Activated CD4-positive, alpha-beta T cell treated with anti-CD3 and anti-CD28 coated beads, Interleukin-2, amount 10 ng/mL, durations not matched to agents 7 days and 5 days (primary cell): Measurements from ENCODE around the gene EHD4. TPM values are rescaled to one million over a fixed set of nuclear protein-coding genes. Genes with fewer than 3 reads are reported as not detected.

Experiments used
- CTCF ChIA-PET: fragments of 350-600 bp; sonication (Branson Sonifier 250); formaldehyde crosslinking; loops from one replicate; lab custom pipeline; 2021; ENCODE audit warnings: antibody characterized with exemption; lab: Charles Lee
- POLR2A ChIA-PET: fragments of 350-600 bp; sonication (Branson Sonifier 250); formaldehyde crosslinking; loops from one replicate; lab custom pipeline; 2021; ENCODE audit warnings: antibody characterized with exemption; lab: Charles Lee
- DNase-seq: peaks from one replicate; pipeline ENCODE4 v3.0.0-alpha.2; 2020
- H3K27ac Mint-ChIP-seq: one replicate; pipeline ENCODE4 v1.8.0; 2021; ENCODE audit warnings: mild to moderate bottlenecking, moderate library complexity, mixed read lengths
- H3K27me3 Mint-ChIP-seq: one replicate; pipeline ENCODE4 v1.8.0; 2021; ENCODE audit warnings: mixed read lengths
- H3K36me3 Mint-ChIP-seq: one replicate; pipeline ENCODE4 v1.8.0; 2021; ENCODE audit warnings: low read depth, mixed read lengths
- H3K4me1 Mint-ChIP-seq: one replicate; pipeline ENCODE4 v1.8.0; 2021; ENCODE audit warnings: mixed read lengths
- H3K4me3 Mint-ChIP-seq: one replicate; pipeline ENCODE4 v1.8.0; 2021; ENCODE audit warnings: mild to moderate bottlenecking, moderate library complexity, mixed read lengths
- H3K9me3 Mint-ChIP-seq: one replicate; pipeline ENCODE4 v1.8.0; 2021; ENCODE audit warnings: mixed read lengths
- total RNA-seq, 2 experiments: library from RNA; stranded (reverse); gene quantifications; one replicate each; pipeline ENCODE4 v1.2.3, GENCODE V29; 2021

EHD4 gene
- total RNA-seq, 2 experiments from 2014 or later, result 14.5 TPM

DNA sequence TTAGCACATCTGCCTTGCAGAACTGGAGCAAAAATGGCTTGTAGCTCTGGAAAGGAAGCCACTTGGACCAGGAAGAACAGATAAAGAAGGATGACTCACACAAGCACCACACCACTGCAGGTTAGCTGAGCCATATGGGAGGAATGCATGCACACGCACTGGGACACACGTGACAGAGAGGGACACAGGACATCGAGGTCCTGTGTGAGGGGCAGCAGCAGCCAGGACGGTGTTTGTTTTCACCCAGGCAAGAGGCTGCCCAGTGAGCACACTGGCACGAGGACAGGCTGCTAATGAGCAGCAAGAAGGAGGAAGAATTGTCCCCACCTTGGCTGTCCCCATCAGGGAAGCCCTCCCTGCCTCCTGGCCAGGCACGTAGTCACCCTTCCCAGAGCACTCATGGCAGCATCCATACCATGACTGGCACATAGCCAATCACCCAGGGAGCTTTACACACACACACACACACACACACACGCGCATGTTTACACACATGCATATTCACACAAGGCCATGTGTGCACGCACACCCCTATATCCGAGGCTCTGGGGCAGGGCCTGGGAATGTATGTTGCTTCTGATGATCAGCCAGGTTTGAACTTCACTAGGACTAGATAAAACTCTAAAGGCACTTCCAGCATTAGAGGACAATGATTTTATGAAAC is 54.5 kb downstream of the EHD4 start:
- ChIA-PET POLR2A (no interaction called here), CTCF (interaction anchor here (0.8 kb wide), 1 partner anchor 71 kb away, joined by 3 read pairs; no protein-coding TSS in a partner anchor)
- DNase-seq, result no peak
- Mint-ChIP-seq H3K27me3 (no peaks in the 10 kb centered on the region), H3K4me3 (no peak overlapping the region), H3K4me1 (peaks cover 32% of the 10 kb centered on the region), H3K36me3 (peaks cover 10% of the 10 kb centered on the region), H3K27ac (no peak overlapping the region), H3K9me3 (no peaks in the 10 kb centered on the region)

DNA sequence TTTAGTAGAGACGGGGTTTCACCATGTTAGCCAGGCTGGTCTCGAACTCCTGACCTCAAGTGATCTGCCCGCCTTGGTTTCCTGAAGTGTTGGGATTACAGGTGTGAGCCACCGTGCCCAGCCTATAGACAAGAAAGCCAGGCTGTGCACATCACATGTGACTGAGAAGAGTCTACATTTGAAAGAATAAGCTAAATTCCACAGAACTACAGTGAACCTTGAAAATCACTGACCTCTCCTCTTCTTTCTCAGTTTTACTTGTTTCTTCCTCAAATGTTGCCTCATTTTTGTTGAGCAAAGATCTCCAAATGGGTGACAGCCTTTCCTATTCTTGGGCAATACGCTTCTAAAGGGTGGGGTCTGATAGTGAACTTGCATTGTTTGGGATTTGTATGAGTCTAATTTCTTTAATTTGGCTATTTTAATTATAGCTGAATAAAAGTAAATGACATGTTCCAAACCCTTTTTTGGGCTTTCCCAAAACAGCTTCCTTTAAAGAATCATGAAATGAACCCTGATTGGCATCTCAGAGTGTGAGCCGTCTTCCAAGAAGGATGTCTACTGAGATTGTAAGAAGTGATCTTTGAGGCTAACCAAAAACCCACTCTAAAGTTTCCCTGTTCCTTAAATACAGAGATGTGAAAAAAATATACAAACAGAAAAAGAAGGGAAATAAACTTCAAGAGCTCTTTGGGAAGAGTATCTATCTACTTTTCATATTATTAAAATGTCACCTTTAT is 56.9 kb downstream of the EHD4 start:
- CTCF ChIA-PET, result interaction anchor here (0.5 to 2.6 kb wide), 5 partner anchors 9 to 346 kb away, joined by 3 to 9 read pairs (median 4); no protein-coding TSS in a partner anchor
- H3K27me3 Mint-ChIP-seq, result no peaks in the 10 kb centered on the region
- H3K27ac Mint-ChIP-seq, result no peak overlapping the region
- H3K4me3 Mint-ChIP-seq, result no peak overlapping the region
- peaks cover 20% of the 10 kb centered on the region for H3K4me1 Mint-ChIP-seq
- H3K9me3 Mint-ChIP-seq, result no peaks in the 10 kb centered on the region
- DNase-seq, result no peak
- peaks cover 13% of the 10 kb centered on the region for H3K36me3 Mint-ChIP-seq
- POLR2A ChIA-PET, result no interaction called here

DNA sequence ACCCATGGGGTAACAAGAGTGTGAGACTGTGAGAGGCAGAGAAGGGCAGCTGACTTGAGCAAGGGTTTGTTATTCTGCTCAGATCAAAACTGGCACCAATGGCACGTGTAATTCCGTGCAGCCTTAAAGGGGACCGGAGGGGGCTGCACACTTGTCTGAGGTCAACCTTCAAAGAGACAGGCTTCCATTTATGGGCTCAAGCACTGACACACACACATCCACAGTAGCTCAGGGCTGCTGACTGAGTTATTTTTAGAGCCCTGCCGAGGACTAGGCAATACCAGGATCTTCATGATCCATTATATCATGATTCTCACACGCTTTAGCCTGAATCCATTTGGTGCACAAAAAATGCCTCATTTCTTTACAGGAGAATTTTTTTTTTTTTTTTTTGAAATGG is 57.9 kb downstream of the EHD4 start:
- Mint-ChIP-seq H3K4me3 (no peak overlapping the region), H3K36me3 (peaks cover 16% of the 10 kb centered on the region), H3K27me3 (no peaks in the 10 kb centered on the region), H3K4me1 (peaks cover 20% of the 10 kb centered on the region), H3K27ac (no peak overlapping the region), H3K9me3 (no peaks in the 10 kb centered on the region)
- no peak for DNase-seq
- ChIA-PET POLR2A (no interaction called here), CTCF (interaction anchor here (2.1 kb wide), 1 partner anchor 10 kb away, joined by 9 read pairs; no protein-coding TSS in a partner anchor)

DNA sequence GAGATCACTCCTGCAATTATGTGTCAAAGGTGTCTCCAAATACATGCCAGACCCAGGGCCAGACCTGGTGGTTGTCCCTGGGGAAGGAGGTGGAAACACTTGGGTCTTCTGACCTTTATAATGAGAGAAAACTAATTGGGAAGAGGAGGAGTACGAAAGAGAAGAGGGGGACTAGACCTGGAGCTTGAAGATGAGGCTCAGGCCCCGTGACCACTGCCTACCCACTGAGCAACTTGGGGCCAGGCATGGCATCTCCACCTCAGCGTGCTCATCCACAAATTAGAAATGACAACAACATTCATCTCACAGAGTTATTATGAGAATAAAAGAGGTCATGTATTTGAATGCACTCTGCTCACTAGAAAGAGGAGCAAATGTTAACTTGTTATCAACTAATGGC is 59.1 kb downstream of the EHD4 start:
- no peaks in the 10 kb centered on the region for H3K9me3 Mint-ChIP-seq
- no peaks in the 10 kb centered on the region for H3K27me3 Mint-ChIP-seq
- POLR2A ChIA-PET, result no interaction called here
- DNase-seq, result no peak
- CTCF ChIA-PET, result interaction anchor here (0.8 to 1.1 kb wide), 2 partner anchors 34 to 102 kb away, joined by 3 to 5 read pairs; no protein-coding TSS in a partner anchor
- H3K4me3 Mint-ChIP-seq, result no peak overlapping the region
- H3K4me1 Mint-ChIP-seq, result peaks cover 20% of the 10 kb centered on the region
- H3K27ac Mint-ChIP-seq, result no peak overlapping the region
- peaks cover 20% of the 10 kb centered on the region for H3K36me3 Mint-ChIP-seq

DNA sequence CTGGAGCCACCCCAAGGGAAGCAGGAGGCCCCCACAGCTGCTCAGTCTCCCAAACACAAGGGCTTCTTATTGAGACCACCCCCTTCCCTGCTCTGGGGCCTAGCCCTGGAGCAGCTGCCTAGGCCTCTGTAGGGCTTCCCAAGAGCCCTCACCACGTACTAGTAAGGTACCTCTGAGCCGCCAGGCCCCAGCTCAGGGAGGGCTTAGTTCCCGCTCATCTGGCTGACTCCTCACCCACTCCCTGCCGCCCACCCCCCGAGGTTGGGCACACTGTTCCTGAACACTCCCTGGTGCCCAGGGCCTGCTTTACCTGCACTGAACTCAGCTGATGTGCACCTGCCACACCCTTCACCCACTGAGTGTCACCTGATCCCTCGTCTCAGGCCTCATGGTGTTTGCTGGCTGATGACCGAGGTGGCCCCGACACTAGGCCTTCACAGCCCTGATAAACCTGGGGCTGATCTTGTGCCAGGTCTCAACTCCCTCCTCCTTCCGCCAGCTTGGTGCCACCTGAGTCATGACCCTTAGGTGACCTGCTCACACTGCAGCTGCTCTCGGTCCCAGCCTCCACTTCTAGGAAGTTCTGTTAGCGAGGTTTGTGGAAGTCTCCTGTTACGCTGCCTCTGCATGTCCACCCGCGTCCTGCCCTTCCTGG is 60.5 kb downstream of the EHD4 start:
- H3K36me3 Mint-ChIP-seq, result peaks cover 27% of the 10 kb centered on the region
- peaks cover 9% of the 10 kb centered on the region for H3K4me1 Mint-ChIP-seq
- DNase-seq, result no peak
- H3K9me3 Mint-ChIP-seq, result no peaks in the 10 kb centered on the region
- peak overlapping the region; percentile 13 for H3K27ac Mint-ChIP-seq
- CTCF ChIA-PET, result interaction anchor here (0.6 to 1.5 kb wide), 3 partner anchors 12 to 139 kb away, joined by 3 to 5 read pairs (median 3); no protein-coding TSS in a partner anchor
- POLR2A ChIA-PET, result no interaction called here
- H3K27me3 Mint-ChIP-seq, result no peaks in the 10 kb centered on the region
- no peak overlapping the region for H3K4me3 Mint-ChIP-seq

DNA sequence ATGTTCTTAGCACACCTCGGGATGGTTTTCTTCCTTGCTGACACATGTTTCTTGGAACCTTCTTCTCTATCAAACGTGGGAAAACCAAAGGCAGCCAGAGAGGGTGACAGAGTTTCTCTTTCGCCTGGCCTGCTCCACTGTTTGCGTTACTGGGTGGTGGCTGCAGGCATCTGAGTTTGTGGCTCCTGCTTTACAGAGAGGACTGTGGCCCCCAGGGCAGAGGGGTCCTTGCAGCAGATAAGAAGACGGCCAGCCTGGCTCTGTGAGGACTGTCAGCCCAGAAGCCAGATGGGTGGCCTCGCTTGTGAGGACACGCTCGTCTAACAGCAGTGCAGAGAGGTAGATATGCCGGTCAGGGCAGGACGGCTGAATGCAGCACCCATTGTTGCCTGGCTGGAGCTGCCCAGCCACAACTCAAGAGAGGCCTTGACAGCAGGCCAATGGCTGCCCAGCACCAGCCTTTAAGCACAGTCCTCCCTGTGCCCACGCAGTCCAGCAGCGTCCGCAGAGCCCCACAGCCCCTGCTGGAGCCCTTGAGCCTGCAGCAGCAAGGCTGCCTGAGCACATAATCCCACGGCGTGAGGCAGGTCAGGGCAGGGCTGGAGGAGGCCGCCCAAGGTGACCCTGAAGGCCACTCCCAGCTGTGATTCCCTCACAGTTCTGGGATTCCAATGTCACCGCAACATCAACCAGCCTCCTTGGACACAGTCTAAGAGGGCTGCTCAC is 63.5 kb downstream of the EHD4 start:
- Mint-ChIP-seq H3K4me1 (peaks cover 9% of the 10 kb centered on the region), H3K27ac (no peak overlapping the region), H3K27me3 (no peaks in the 10 kb centered on the region), H3K4me3 (no peak overlapping the region), H3K9me3 (peaks cover 4% of the 10 kb centered on the region), H3K36me3 (peaks cover 35% of the 10 kb centered on the region)
- DNase-seq, result no peak
- POLR2A ChIA-PET, result no interaction called here
- CTCF ChIA-PET, result interaction anchor here (1.7 to 2.8 kb wide), 2 partner anchors 135 to 136 kb away, joined by 4 to 16 read pairs; partner anchors contain the start of gene MAPKBP1

DNA sequence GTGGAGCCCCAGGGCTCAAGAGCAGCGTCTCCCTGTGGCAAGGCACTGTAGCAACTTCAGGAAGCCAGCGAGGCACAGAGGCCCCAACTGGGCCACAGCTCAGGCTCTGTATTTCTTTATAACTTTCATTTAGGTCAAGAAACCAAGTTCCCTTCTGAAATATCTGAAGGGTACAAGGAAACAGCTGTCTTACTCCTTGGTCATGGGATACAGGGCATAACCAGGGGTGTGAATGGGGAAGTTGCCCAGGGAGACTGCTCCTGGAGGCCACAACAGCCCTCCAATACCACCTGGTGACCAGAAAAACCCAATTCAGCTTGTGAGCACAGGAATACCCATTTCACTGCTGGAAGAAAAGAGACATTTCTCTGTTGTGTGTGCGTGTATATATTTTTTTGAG is 65.2 kb downstream of the EHD4 start:
- H3K4me3 Mint-ChIP-seq, result no peak overlapping the region
- peaks cover 9% of the 10 kb centered on the region for H3K4me1 Mint-ChIP-seq
- CTCF ChIA-PET, result interaction anchor here (0.9 to 2.8 kb wide), 5 partner anchors 9 to 136 kb away, joined by 5 to 16 read pairs (median 6); partner anchors contain the start of genes EHD4 and MAPKBP1
- DNase-seq, result no peak
- peaks cover 35% of the 10 kb centered on the region for H3K36me3 Mint-ChIP-seq
- no peak overlapping the region for H3K27ac Mint-ChIP-seq
- POLR2A ChIA-PET, result no interaction called here
- peaks cover 4% of the 10 kb centered on the region for H3K9me3 Mint-ChIP-seq
- no peaks in the 10 kb centered on the region for H3K27me3 Mint-ChIP-seq

DNA sequence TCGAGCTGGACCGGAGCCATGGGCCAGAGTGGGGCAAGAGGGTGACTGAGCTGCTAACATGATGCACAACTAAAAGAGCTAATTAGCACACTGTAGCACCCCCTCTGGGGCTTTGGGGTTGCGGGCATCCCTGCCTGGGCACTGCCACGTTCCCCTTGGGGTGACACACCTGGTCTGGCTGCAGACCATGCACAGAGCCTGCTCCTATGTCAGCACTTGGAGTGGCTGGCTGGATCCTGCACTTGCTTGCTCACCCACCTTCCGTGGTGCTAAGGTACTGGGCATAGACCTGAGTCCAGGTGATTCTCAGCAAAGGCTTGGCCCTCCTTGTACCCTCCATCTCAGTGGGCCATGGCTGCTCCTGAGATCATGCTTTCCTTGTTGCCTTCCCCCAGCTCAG is 65.7 kb downstream of the EHD4 start:
- POLR2A ChIA-PET, result no interaction called here
- H3K4me1 Mint-ChIP-seq, result peaks cover 9% of the 10 kb centered on the region
- H3K27ac Mint-ChIP-seq, result no peak overlapping the region
- H3K4me3 Mint-ChIP-seq, result no peak overlapping the region
- no peak for DNase-seq
- H3K27me3 Mint-ChIP-seq, result no peaks in the 10 kb centered on the region
- CTCF ChIA-PET, result interaction anchor here (0.9 to 2.8 kb wide), 5 partner anchors 9 to 135 kb away, joined by 5 to 16 read pairs (median 6); partner anchors contain the start of genes EHD4 and MAPKBP1
- peaks cover 4% of the 10 kb centered on the region for H3K9me3 Mint-ChIP-seq
- H3K36me3 Mint-ChIP-seq, result peaks cover 33% of the 10 kb centered on the region

DNA sequence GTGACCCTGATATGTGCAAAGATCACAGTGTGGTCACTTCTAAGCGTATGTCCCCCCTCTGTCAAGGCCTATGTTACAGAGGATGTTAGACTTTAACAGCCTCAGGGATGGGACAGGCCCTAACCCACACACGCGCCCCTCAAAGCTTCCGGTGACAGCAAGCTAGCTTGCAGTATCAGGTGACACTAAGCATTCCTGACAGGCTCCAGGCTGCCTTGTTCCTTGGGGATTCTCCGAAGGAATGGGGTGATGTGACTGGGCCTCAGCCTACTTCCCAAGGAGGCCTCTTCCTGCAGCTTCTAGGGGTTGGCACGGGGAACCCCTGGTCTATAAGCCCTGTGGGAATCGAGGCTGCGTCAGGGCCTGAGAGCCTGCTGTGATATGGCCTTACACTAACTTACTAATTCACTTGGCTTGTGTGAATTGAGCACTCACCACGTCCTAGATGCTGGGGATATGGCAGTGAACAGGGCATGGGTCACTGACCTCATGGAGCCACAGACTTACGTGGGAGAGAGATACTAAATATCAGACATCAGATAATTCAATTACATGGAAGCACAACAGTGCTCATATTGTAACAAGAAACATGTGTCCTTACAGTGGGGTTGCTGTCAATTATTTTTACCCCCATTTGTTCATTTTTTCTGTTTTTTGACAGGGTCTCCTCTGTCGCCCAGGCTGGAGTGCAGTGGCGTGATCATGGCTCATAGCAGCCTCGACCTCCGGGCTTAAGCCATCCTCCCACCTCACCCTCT is 67.1 kb downstream of the EHD4 start:
- Mint-ChIP-seq H3K4me3 (no peak overlapping the region), H3K27me3 (no peaks in the 10 kb centered on the region), H3K4me1 (peaks cover 12% of the 10 kb centered on the region), H3K27ac (peak overlapping the region; percentile 62), H3K9me3 (peaks cover 4% of the 10 kb centered on the region), H3K36me3 (peaks cover 33% of the 10 kb centered on the region)
- DNase-seq, result no peak
- ChIA-PET POLR2A (interaction anchor here (1.2 kb wide), 1 partner anchor 132 kb away, joined by 4 read pairs; no protein-coding TSS in a partner anchor), CTCF (interaction anchor here (0.6 to 2.5 kb wide), 28 partner anchors 10 to 348 kb away, joined by 3 to 25 read pairs (median 4); partner anchors contain the start of gene MAPKBP1)

DNA sequence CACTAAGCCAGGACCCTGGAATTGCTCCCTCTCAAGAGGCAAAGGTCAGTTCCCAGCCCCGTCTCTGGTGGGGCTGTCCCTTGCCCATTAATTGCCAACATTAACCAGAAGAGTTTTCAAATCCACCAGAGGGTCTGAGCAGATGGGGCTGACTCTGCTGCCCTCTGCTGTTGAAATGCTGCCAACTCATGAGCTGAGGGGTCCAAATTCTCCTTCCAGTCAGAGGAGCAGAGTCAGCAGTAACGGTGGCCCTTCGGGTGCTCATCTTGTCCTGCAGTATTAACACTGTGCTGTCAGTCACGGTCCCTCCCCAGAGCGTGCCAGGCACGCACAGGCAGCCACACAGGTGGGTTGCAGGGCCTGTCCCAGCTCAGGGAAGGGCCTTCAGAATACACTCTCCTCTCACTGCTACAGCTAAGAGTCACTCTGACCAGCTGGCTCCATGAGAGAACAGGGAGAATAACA is 67.8 kb downstream of the EHD4 start:
- DNase-seq, result peak; percentile 78
- Mint-ChIP-seq H3K4me1 (peaks cover 13% of the 10 kb centered on the region), H3K9me3 (peaks cover 4% of the 10 kb centered on the region), H3K27me3 (no peaks in the 10 kb centered on the region), H3K27ac (peak overlapping the region; percentile 62), H3K36me3 (peaks cover 33% of the 10 kb centered on the region), H3K4me3 (no peak overlapping the region)
- POLR2A ChIA-PET, result interaction anchor here (0.7 to 1.2 kb wide), 2 partner anchors 34 to 131 kb away, joined by 4 to 5 read pairs; no protein-coding TSS in a partner anchor
- CTCF ChIA-PET, result interaction anchor here (0.6 to 2.5 kb wide), 27 partner anchors 10 to 347 kb away, joined by 3 to 25 read pairs (median 4); partner anchors contain the start of gene MAPKBP1

DNA sequence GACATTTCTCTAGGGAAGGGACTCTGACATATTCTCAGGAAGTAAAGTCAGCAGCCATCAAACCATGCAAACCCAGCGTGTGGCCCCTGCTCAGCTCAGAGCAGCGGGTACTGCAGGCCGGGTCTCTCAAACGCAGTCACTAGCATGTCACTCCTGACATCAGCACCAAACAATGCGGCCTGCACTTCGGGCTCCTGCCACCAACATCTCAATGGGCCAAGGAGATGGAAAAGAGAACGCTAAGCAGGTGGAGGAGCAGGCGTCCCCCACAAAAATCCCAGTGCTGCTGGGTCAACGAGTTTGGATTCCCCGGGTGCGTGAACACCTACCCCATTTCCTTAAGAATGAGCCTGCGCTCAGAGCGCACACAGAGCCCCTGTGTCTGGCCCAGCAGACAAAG is 68.6 kb downstream of the EHD4 start:
- POLR2A ChIA-PET, result no interaction called here
- peaks cover 14% of the 10 kb centered on the region for H3K4me1 Mint-ChIP-seq

More for the DNA sequence above, 68.6 kb downstream of the EHD4 start:
- H3K27me3 Mint-ChIP-seq, result no peaks in the 10 kb centered on the region
- no peak overlapping the region for H3K27ac Mint-ChIP-seq
- no peak for DNase-seq
- H3K4me3 Mint-ChIP-seq, result no peak overlapping the region
- H3K36me3 Mint-ChIP-seq, result peaks cover 33% of the 10 kb centered on the region
- CTCF ChIA-PET, result interaction anchor here (0.9 to 2.5 kb wide), 5 partner anchors 9 to 130 kb away, joined by 3 to 25 read pairs (median 4); partner anchors contain the start of gene MAPKBP1
- H3K9me3 Mint-ChIP-seq, result peaks cover 4% of the 10 kb centered on the region
